ENCODE data around the gene WFIKKN2.
"Not testable (repeated sequence)": the region's sequence is repeated elsewhere in the genome, so short reads cannot be mapped to it uniquely, and the experiment has no call there.

The WFIKKN2 gene

GRCh38 chr17:50875074-50875473 is 39.7 kb downstream of the WFIKKN2 start:
- no peak for DNase-seq (ENCODE audit: low read depth in 2 of 2)

DNA sequence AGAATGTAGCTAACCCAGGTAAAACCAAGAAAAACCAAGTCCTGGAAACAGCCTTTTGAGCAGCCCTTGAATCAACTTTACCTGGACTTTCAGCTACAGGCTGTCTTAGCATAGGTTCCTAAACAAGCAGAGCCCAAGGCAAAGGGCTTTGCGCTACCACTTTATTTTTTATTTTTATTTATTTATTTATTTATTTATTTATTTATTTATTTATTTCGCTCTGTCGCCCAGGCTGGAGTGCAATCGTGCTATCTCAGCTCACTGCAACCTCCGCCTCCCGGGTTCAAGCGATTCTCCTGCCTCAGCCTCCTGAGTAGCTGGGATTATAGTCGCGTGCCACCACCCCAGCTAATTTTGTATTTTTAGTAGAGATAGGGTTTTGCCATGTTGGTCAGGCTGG is 41.7 kb downstream of the WFIKKN2 start:
- not testable (repeated sequence) for DNase-seq (ENCODE audit: low read depth in 2 of 2)

- DNase-seq (ENCODE audit: low read depth in 2 of 2), result no peak
These were observed 42.5 kb downstream of the WFIKKN2 start for GRCh38 chr17:50877838-50878237.

GRCh38 chr17:50879086-50879485 is 43.7 kb downstream of the WFIKKN2 start:
- DNase-seq (ENCODE audit: low read depth in 2 of 2), result no peak

GRCh38 chr17:50881182-50881581 is 45.8 kb downstream of the WFIKKN2 start:
- DNase-seq (ENCODE audit: low read depth in 2 of 2), result no peak

GRCh38 chr17:50882851-50883250 is 47.5 kb downstream of the WFIKKN2 start:
- DNase-seq (ENCODE audit: low read depth in 2 of 2), result no peak

- no peak for DNase-seq (ENCODE audit: low read depth in 2 of 2)
These were observed 48.6 kb downstream of the WFIKKN2 start for GRCh38 chr17:50883850-50884438.

DNA sequence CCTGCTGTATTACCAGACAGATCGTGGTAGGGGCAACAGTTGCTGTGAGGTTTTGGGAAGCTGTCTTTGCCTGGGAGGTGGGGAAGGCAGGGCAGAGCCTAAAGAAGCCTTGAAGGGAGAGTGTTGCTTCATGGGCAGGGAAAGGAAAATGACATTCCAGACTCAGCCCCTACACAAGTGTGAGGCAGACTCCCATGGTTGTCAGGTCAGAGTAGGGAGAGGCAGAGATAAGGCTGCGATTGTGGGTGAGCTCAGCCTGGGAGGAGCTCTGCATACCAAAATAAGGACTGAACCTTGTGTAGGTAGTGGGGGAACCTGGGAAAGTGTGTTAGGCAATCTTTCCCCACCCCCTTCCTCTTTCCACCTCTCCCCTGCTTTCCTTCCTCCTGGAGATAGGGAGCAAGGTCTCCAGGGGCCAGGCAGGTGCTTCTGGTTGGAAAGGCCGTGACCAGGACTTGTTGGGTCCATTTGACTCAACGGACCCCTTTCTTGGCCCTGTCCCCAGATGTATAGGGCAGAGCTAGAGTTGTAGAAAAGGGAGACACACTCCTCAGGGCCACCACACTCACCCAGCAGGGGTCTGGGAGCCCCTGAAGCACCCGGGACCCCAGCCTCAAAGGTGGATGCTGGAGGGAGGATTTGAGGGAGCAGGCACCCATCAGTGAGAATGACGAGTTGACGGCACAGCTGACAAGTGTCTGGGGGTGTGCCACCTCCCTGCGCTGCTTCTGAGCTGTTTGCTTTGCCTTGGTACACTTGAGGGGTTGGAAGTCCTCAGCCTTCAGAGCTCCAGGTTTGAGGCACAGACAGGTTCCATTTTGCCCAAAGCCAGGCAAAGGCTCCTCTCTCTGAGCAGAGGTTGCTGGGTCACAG is 49.3 kb downstream of the WFIKKN2 start:
- DNase-seq (ENCODE audit: low read depth in 2 of 2), result no peak

GRCh38 chr17:50887705-50888245 is 52.4 kb downstream of the WFIKKN2 start:
- no peak for DNase-seq (ENCODE audit: low read depth in 2 of 2)

- DNase-seq (ENCODE audit: low read depth in 2 of 2), result no peak
These were observed 54.2 kb downstream of the WFIKKN2 start for GRCh38 chr17:50889528-50890118.

- no peak for DNase-seq (ENCODE audit: low read depth in 2 of 2)
These were observed 55.5 kb downstream of the WFIKKN2 start for GRCh38 chr17:50890675-50891516.

DNA sequence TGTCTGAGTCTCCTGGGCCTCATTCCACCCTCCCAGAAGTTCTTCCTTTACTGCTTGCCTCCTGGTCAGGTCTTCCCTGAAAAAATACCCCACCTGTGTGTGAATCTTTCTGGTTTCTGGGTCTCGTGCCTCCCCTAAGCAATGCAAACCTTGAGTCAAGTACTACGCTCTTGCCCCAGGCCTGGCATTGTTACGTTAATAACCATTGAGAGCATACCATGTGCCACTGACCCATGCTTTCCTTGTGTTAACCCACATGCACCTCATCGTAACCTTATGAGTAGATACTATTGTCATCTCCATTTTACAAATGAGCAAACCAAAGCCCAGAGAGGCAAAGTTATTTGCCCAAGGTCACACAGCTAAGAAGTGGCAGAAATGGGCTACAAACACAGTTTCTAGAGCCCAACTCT is 56.2 kb downstream of the WFIKKN2 start:
- no peak for DNase-seq (ENCODE audit: low read depth in 2 of 2)

Measured in activated CD8-positive, alpha-beta memory T cell treated with anti-CD3 and anti-CD28 coated beads for 4 hours (primary cell).